8988T (cell line): ENCODE measurements around the gene P3H3.

ENCODE experiments used
- DNase-seq: peaks from one replicate; pipeline ENCODE4 v3.0.0; 2011

The P3H3 gene

DNA sequence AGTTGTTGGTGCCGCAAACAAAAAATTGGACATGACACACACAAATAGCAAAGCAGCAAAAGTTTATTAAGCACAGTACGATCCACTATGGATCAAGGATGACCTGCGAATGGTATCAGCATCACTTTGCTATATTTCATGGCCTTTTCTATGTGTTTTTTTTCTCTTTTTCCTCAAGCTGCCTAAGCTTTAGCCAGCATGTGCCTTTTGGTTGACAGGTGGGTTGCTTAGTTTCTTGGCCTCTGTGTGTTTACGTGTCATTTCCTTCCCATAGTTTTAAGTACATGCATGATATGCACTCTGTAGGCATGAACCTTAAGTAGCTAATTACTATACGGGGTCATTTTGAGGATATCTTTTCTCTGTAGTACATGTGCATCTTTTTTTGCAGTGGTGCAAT is 29.1 kb upstream of the P3H3 start:
- DNase-seq, result no peak

DNA sequence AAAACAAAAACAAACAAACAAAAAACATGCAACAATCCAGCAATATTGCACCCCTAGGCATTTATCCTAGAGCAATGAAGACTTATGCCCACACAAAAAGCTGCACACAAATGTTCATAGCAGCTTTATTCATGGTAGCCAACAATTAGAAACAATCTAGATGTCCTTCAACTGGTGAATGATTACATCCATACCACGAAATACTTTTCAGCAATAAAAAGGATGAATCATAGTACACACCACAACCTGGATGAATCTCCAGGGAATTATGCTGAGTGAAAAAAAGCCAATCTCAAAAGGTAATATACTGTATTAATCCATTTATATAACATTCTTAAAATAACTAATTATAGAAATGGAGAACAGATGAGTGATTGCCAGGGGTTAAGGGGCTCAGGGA is 21.0 kb upstream of the P3H3 start:
- no peak for DNase-seq

DNA sequence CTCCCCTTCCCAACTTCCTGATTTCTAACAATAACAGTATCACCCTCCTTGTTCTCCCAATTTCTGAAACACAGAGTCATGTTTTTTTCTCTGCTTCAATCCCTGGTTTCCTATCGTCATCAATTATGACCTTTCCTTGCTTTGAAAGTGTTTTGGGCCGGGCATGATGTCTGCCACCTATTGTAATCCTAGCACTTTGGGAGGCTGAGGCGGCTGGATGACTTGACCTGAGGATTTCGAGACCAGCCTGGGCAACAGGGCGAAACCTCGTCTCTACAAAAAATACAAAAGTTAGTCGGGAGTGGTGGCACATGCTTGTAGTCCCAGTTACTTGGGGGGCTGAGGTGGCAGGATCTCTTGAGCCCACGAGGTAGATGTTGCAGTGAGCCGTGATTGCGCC is 19.2 kb upstream of the P3H3 start:
- no peak for DNase-seq

DNA sequence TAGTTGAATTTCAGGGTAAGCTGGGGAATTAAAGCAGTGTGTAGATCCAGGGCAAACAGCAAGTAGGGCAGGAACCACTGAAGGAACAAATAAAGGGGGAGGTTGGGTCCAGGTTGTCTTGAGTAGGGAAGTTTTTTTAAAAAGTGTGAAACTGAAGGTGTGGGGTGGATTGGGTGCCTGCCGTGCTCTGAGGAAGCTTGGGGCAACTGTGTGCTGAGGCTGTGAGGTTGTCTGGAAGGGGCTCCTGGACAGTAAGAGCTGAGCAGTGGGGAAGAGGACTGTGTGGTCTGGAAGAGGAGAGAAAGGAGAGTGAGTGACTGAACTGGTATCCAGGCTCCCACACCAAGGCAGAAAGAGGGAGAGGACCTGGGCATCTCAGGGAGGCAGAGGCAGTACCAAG is 17.4 kb upstream of the P3H3 start:
- DNase-seq, result no peak

DNA sequence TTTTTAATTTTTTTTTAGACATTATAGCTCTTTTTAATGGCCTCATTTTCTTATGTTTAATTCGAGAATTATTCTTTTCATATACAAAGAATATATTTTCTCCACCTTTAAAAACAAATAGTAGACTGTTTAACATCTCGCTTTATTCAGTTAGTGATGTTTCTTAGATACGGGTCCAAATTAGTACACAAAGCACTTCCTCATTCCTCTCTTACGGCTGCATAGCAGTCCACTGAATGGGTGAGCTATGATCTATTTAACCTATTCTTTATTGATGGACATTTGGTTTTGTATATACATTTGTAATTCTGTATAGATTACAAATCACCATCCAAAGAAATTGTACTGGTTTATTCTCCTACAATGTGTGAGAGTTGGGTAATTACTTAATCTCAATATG is 14.8 kb upstream of the P3H3 start:
- no peak for DNase-seq

DNA sequence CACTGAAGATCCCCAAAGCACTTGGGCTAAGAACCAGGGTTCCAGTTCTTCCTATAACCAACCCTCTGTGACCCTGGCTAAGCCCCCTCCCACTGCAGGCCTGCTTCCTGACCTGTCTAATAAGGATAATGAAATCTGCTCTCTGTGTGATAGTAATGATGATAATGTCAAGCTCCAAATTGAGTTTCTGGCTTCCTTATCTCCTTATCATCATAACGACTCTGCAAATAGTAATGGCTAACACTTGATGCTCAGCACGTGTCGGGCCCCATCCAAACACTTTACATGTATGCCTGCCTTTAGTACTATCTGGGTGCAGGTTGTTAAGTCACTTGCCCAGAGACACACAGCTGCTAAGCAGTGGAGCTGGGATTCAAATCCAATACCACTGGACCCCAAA is 11.6 kb upstream of the P3H3 start:
- DNase-seq, result no peak

DNA sequence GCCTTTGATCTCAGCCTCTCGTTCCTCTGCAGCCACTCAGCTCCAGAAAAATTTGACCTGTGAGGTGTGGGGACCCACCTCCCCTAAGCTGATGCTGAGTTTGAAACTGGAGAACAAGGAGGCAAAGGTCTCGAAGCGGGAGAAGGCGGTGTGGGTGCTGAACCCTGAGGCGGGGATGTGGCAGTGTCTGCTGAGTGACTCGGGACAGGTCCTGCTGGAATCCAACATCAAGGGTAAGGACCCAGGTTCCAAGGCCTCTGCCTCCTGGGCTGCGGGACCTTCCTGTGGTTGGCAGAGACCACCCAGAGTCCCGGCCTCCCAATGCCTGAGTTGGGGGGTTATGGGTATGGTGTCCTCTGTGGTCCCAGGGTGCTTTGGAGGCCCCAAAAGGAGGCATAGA is 11.1 kb upstream of the P3H3 start:
- no peak for DNase-seq

DNA sequence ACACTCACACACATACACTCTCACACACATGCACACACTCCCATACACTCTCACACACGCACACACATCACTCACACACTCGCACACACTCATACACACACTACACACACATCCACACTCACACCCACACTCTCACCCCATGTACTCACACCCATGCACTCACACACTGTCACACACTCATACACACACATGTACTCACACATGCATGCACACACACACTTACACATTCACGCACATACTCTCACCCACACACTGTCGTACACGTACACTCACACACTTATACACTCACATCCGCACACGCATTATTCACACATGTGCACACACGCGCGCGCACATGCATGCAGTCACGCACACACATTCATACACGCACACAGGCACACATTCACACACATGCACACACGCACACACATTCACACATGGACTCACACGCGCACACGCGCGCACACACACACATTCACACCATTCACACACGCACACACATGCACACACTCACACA is 10.5 kb upstream of the P3H3 start:
- no peak for DNase-seq

DNA sequence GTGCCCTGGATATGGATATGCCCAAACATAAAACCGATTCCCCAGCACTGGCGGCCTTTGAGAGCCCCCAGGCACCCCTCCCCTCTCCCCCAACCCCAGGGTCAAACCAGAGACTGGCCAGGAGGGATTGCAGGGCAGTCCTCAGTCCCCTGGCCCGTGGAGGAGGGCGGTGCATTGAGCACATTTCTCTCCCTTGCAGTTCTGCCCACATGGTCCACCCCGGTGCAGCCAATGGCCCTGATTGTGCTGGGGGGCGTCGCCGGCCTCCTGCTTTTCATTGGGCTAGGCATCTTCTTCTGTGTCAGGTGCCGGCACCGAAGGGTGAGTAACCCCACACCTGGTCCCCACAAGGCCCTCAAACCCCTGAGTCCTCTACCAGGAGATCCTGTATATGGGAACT is 10.0 kb upstream of the P3H3 start:
- DNase-seq, result no peak

DNA sequence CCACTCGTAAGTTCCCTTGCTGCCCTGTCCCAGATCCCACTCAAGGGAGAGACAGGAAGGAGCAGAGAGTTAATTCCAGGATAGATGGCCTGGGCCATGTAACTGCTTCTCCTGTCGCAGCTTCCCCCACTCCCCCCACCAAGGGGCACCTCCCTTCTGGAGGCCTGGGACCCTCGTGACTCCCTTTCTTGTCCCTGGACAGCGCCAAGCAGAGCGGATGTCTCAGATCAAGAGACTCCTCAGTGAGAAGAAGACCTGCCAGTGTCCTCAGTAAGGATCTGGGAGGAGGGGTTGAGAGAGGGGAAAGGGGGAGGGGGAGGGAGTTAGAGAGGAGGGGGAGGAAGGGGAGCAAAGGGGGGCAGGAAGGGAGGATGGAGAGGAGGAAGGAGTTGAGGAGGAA is 9.6 kb upstream of the P3H3 start:
- DNase-seq, result no peak

DNA sequence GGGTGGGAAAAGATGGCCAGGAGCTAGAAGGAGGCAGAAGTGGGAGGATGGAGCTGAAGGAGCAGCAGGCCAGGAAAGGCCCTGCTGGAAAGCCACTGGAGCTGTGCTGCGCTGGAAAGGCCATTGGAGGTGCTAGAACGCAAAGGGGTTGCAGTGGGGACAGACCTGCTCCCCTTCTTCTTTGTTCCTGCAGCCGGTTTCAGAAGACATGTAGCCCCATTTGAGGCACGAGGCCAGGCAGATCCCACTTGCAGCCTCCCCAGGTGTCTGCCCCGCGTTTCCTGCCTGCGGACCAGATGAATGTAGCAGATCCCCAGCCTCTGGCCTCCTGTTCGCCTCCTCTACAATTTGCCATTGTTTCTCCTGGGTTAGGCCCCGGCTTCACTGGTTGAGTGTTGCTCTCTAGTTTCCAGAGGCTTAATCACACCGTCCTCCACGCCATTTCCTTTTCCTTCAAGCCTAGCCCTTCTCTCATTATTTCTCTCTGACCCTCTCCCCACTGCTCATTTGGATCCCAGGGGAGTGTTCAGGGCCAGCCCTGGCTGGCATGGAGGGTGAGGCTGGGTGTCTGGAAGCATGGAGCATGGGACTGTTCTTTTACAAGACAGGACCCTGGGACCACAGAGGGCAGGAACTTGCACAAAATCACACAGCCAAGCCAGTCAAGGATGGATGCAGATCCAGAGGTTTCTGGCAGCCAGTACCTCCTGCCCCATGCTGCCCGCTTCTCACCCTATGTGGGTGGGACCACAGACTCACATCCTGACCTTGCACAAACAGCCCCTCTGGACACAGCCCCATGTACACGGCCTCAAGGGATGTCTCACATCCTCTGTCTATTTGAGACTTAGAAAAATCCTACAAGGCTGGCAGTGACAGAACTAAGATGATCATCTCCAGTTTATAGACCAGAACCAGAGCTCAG is 8.8 kb upstream of the P3H3 start:
- DNase-seq, result no peak

DNA sequence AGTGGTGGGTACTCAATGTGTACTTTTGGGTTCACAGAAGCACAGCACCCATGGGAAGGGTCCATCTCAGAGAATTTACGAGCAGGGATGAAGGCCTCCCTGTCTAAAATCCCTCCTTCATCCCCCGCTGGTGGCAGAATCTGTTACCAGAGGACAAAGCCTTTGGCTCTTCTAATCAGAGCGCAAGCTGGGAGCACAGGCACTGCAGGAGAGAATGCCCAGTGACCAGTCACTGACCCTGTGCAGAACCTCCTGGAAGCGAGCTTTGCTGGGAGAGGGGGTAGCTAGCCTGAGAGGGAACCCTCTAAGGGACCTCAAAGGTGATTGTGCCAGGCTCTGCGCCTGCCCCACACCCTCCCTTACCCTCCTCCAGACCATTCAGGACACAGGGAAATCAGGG is 8.0 kb upstream of the P3H3 start:
- no peak for DNase-seq

DNA sequence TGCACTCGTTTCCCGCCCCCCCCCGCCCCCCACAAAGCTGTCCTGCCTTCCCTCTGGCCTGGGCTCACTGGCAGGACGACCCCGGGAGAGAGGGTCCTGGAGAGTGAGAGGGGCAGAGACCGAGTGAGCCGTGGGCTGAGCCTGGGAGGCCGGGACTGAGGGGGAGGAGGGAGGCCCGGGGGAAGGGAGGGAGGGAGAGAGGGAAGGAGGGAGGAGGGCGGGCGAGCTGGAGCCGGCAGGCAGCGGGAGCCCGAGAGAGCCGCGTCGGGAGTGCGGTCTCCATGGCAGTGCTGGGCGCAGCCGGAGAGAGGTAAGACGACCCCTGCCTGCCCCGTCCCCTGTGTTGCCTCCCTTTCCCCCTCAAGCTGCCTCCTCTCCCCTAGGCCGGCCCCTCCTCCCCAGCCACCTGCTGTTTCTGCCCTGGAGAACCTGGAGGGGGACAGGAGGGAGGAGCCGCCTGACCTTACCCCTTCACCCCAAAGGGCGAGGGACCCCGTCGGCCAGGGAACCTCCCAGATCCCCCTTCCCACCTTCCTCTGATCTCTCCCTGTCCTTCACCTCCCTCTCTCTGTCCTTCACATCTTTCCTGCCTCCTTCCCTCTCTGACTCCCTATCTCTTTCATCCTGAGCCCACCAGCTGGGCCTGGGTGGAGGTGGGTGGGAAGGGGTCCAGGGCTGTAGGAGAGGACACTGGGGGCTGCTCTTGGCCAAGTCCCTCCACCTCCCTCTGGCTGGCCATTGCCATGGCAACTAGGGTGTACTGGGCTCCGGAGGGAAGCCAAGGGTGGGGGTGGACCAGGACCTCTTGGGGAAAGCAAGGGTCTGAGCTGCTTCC is 6.4 kb upstream of the P3H3 start, which contains the start of gene GPR162:
Gene GPR162, plus strand, starts transcription at position 231 of the 835 bp plus-strand sequence. CDS start 2,078 bp downstream, outside the sequence.
- DNase-seq, result no peak

DNA sequence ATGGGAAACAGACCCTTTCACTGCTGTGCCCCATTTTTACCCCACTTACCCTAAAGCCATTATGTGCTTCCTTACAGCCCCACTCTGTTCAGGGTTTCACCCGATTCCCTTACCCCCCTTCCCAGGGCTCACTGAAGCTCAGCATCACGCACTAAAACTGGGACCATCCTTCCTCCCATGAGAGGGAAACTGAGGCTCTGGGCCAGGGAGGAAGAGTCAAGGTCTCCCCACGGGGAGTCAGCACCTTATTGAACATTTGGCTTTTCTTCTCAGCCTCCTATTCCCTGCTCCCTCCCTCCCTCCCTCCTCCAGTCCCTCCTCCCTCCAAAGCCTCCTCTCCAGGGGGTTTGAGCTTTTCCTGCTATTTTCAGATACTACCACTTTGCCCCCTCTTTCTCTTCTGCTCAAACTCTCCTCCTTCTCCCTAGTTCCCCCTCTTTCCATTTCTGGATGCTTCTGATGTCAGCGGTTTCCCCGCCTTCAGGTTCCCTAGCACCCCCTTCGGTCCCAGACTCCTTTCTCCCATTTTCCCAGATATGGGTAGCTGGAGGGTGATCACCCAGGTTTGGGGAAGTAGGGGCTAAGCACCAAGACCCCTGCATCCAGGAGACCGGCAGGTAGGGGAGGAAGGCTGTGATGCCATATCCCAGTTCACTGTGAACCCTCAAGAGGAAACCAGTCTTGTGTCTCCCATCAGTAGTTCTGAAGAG is 5.6 kb upstream of the P3H3 start:
- DNase-seq, result no peak

DNA sequence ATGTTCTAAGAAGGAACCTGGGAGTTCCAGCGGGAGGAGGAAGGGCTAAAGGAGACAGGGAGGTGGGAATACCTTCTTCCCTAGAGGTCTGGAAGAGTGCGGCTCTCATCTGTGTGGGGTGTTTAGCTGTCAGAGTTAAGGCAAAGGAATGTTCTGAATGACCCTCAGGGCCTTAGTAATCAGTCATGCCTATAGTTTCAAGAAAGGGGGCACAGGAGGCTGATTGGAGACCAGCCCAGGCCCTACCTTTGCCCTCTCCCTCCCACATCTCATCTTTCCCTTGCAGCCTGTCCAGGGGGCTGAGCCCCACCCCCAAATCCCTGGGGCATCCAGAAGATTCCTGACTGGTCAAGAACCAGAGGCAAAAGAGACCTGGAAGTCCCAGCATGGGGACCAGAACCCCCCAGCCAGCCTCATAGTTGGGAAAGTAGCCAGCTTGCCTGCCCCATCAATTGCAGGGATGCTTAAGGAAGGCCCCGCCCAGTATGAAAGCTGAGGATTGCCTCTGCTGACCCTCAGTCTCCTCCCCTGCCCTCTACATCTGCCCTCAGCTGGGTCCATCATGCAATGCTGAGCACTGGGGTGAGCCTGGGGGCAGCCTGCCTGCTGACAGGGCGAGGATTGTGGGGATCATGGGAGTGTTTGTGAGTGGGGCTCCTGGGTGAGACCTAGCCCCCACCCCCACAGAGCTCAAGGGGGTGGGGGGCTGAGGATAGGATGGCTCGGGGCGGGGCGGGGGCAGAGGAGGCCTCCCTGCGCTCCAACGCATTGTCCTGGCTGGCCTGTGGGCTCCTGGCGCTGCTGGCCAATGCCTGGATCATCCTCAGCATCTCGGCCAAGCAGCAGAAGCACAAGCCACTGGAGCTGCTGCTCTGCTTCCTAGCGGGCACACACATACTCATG is 4.8 kb upstream of the P3H3 start:
- no peak for DNase-seq

DNA sequence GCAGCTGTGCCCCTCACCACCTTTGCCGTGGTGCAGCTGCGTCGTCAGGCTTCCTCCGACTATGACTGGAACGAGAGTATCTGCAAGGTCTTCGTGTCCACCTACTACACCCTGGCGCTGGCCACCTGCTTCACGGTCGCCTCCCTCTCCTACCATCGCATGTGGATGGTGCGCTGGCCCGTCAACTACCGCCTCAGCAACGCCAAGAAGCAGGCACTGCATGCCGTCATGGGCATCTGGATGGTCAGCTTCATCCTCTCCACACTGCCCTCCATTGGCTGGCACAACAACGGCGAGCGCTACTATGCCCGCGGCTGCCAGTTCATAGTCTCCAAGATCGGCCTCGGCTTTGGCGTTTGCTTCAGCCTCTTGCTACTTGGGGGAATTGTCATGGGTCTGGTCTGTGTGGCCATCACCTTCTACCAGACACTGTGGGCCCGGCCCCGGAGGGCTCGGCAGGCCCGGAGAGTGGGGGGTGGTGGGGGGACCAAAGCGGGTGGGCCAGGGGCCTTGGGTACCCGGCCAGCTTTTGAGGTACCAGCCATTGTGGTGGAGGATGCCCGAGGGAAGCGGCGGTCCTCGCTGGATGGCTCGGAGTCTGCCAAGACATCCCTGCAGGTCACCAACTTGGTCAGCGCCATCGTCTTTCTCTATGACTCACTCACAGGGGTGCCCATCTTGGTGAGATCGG is 4.0 kb upstream of the P3H3 start:
- DNase-seq, result no peak

DNA sequence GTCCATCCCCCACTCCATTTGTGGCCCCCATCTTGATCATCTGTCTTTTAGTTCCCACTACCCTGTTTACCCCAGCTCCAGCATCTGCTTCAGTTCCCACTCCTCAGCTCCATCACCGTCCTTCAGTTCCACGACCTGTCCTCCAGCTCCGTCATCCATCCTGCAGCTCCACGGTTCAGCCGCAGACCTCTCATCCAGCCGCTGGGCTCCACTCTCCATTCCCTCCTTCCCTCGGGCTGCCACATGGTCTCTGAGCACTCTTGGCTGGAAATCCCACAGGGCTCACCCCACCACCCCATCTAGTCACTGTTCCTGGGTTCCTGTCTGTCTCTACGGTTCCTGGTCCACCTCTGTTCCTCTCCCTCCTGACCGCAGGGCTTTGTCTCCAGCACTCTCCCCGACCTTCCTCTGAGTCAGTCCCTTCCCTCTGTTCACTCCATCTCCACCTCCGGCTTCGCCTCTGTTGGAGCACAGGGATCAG is 3.3 kb upstream of the P3H3 start:
- no peak for DNase-seq

DNA sequence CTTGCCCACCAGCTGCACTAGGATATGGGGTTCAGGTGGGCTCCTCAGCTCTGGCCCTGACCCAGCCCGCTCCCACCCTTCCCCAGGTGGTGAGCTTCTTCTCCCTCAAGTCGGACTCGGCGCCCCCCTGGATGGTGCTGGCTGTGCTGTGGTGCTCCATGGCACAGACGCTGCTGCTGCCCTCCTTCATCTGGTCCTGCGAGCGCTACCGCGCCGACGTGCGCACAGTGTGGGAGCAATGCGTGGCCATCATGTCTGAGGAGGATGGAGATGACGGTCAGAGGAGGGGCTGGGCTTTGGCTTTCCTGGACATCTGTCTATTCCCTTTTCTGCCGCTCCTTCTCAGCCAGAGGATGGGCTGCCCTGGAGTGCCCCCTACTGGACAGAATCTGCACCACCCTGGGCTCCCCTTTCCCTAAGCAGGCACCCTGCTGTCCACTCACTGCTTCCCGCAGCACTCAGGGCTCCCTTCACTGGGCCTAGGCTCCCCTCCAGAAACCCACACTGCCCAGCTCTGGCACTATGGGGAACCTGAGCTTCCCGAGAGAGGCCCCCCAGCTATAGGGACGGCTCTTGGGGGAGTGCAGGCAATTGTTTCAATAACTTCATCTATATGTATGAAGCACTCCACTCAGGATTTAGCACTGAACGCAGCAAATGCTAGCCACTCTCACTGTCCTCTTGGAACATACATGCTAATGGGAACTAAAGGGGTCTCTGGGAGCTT is 2.6 kb upstream of the P3H3 start:
- DNase-seq, result peak; percentile 96

DNA sequence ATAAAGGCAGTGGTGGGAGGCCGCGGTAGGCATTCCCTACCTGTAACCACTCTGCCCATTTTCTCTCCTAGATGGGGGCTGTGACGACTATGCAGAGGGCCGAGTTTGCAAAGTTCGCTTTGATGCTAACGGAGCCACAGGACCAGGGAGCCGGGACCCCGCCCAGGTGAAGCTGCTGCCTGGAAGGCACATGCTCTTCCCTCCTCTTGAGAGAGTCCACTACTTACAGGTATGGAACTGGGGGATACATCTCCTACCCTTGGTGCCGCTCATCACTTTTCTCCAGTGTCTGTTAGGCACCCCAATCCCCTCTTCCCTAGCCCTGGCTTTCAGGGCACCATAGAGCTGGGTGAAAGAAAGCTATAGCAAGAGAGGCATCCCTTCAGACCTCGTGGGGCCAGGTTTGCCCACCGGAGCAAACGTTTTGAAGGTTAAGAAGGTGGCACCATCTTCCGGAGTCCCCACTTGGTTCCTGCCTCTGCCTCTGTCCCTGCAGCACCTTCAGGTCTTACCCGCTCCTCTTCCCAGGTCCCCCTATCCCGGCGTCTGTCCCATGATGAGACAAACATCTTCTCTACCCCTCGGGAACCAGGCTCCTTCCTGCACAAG is 2.0 kb upstream of the P3H3 start:
- DNase-seq, result no peak
